Liver (tissue), 3 donors: ENCODE results near the gene CREB3L2.

ENCODE experiments used
- ATF3 ChIP-seq: IDR thresholded peaks from 2 replicates; pipeline ENCODE4 v1.6.1; 2016; ENCODE audit warnings: antibody characterized with exemption
- CTCF ChIP-seq: fragments of 150-350 bp; IDR thresholded peaks from 2 replicates; pipeline ENCODE4 v1.5.1; 2017; ENCODE audit warnings: improper control_type of control experiment, low read depth, low read length; ENCODE audit not compliant: missing input control
- HNF4G ChIP-seq: IDR thresholded peaks from 2 replicates; pipeline ENCODE4 v1.6.1; 2016; ENCODE audit warnings: antibody characterized with exemption
- RAD21 ChIP-seq, 2 donors: IDR thresholded peaks; 2 replicates each; pipeline ENCODE4 v1.6.1; 2016; ENCODE audit warnings: antibody characterized with exemption in 2 of 2, mild to moderate bottlenecking in 2 of 2
- YY1 ChIP-seq: IDR thresholded peaks from 2 replicates; pipeline ENCODE4 v1.6.1; 2016; ENCODE audit warnings: antibody characterized with exemption, mild to moderate bottlenecking
- donor health status: healthy.
- donor health status: healthy.

GRCh38 chr7:137958470-137959431, 43.1 kb downstream of the CREB3L2 start:
- TF ChIP-seq ATF3: no peak
- TF ChIP-seq RAD21 (IDR thresholded peaks at IDR 0.05): no peak
- TF ChIP-seq HNF4G: no peak
- TF ChIP-seq CTCF: no peak
- no peak for TF ChIP-seq YY1
